NCI-H2029 treated with DMSO at 0.1 percent for 48 hours (cell line): ENCODE data around the gene CNGB1.
"Not testable (repeated sequence)": the region's sequence is repeated elsewhere in the genome, so short reads cannot be mapped to it uniquely, and the experiment has no call there.

Experiments
- DNase-seq: peaks from one replicate; lab custom pipeline; 2025; lab: John Stamatoyannopoulos, UW

Gene CNGB1

DNA sequence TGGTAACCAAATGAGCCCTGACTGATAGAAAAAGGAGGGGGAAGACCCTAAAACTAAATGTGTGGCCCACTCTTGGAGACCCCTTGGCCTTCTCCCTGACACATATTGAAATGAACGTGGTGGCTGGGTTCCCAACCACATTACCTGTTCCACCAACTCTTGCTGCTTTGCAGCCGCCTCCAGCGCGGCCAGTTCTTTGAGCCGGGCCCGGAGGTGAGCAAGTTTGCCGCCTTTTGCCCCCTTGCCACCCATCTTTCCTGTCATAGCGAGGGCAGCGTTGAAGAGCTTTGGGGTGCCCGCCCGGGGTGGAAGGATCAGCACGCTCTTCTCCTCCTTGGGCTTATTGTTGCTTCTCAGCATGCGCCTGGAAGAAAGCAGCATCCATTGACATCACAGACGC, 83.2 kb downstream of the CNGB1 start:
- DNase-seq: no peak

GRCh38 chr16:57886427-57886826, 84.5 kb downstream of the CNGB1 start:
- DNase-seq: no peak

GRCh38 chr16:57884655-57885133, 86.2 kb downstream of the CNGB1 start:
- DNase-seq: no peak

DNA sequence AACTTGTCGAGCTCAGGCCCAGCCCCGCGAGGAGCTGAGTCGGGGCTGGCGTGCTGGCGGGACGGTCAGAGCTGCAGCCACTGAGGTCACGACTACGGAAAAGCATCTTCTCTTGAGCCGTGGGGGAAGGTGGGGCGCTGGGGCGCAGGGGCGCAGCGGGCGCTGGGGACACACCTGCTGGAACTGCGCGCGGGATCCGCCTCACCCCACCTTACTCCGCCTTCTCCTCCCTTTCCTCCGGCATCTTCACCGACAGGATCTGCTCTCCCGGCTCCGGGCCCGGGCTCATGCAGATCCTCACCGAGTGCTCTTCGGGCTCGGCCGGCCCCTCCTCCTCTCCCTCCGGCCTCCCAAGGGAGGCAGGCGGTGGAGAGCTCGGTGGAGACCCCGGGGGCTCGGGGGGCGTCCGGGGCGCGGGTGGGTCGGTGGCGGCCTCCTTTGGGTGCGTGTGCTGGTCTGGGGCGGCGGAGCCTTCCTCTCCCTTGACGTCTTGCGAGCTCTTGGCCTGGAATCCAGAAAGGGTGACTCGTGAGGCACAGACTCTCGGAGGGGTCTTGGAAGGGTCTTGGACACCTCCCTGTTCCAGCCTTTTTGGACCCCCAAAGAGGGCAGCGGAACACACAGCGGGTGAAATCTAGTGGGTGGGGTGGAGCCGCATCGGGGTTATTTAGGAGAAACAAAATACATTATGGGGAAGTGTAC, 86.8 kb downstream of the CNGB1 start:
- no peak for DNase-seq

GRCh38 chr16:57883480-57883879, 87.4 kb downstream of the CNGB1 start:
- DNase-seq: no peak

DNA sequence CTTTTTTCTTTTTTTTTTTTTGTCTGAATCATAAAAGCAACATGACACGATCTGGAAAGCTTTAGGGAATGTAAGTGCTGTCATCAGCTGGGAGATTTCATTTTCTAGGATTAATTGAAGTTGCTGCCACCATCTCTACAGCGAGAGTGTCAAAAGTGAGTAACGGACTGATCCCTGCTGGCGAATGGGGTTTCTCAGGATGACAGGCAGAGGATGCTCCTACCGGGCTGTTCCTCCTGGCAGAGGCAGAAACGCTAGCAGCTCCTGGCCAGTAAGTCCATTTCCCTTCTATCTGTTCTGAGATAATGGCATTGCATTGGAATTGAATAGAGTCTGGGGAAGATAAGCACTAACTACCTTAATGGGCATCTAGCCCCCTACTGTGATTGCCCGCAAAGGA, 88.1 kb downstream of the CNGB1 start:
- DNase-seq: no peak

GRCh38 chr16:57882206-57882605, 88.7 kb downstream of the CNGB1 start:
- no peak for DNase-seq

GRCh38 chr16:57878586-57878985, 92.3 kb downstream of the CNGB1 start:
- DNase-seq: no peak

GRCh38 chr16:57876210-57876609, 94.7 kb downstream of the CNGB1 start:
- DNase-seq: no peak

GRCh38 chr16:57875347-57875746, 95.6 kb downstream of the CNGB1 start:
- DNase-seq: no peak

DNA sequence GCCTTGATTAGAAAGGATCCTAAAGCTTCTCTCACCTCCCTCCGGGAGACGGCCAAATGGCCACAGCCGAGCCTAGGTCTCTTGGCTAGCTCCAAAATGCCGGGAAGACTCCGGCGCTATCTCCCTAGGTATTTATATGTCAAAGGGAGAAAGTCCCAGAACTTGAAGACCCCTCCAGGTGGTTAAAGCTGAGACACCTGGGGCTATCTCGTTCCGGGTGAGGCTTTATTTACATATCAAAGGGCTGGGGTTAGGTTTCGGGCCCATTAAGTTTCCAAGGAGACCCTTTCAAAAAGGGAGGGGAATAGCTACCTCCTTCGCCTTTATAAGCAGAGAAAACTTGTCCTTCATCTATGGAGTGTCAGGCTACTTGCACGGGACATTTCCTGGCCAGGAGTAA, 97.7 kb downstream of the CNGB1 start:
- no peak for DNase-seq

- not testable (repeated sequence) for DNase-seq
These were observed 98.2 kb downstream of the CNGB1 start for GRCh38 chr16:57872764-57873163.

DNA sequence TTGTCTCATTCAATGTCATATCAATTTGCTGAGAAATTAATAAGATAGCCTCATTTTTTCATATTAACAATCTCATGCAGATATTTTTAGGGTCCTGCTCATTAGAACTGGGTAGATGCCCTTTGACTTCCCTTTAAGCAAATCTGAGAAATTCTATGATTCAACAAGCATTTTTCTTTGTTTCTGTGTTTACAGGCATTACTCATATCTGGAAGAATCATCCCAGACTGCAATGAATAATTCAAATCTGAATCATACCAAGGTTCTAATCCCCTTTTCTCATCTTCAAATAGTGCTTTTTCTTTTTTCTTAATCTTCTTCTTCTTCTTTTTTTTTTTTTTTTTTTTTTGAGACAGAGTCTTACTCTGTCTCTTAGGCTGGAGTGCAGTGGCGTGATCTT, 99.5 kb downstream of the CNGB1 start:
- DNase-seq: no peak

GRCh38 chr16:57870753-57871454, 100.0 kb downstream of the CNGB1 start:
- no peak for DNase-seq

DNA sequence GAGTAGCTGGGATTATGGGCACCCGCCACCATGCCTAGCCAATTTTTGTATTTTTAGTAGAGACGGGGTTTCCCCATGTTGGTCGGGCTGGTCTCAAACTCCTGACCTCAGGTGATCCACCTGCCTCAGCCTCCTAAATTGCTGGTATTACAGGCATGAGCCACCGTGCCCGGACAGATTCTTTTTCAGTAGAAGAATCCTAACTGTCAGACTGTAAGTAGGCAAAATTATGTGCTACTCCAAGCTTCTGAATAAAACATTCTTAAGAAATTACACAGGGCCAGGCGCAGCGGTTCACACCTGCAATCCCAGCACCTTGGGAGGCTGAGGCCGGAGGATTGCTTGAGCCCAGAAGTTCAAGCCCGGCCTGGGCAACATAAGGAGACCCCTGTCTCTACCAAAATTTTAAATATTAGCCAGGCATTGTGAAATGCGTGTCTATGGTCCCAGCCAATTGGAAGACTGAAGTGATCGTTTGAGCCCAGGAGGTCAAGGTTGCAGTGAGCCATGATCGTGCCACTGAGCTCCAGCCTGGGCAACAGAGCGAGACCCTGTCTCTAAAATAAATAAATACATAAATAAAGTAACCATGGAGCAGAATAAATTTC, 101.9 kb downstream of the CNGB1 start:
- DNase-seq: no peak

DNA sequence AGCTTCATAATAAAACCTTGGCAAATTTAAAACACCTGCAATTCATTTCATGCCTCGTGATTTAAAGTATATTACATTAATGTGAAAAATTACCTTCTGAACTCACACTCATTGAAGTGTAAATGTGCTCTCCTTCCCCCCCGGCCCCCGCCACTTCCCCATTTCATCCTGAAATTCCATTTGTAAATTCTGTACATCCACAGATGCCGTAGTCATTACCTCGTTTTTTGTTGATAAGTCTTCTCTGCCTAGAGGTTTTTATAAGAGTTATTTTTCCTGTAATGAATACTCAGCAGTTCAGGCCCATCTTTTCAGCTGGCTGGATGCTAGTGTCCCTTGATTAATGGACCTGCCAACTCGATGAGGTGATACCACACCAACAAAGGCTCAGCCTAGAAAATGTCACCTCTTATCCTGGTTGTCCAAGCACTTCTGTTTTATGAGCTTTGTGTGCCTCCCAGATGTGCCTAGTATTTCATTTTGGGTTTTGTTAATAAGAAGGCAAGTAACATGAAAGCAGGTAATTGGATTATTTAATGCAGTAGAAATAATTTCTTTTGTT, 103.8 kb downstream of the CNGB1 start:
- peak; percentile 34 for DNase-seq

DNA sequence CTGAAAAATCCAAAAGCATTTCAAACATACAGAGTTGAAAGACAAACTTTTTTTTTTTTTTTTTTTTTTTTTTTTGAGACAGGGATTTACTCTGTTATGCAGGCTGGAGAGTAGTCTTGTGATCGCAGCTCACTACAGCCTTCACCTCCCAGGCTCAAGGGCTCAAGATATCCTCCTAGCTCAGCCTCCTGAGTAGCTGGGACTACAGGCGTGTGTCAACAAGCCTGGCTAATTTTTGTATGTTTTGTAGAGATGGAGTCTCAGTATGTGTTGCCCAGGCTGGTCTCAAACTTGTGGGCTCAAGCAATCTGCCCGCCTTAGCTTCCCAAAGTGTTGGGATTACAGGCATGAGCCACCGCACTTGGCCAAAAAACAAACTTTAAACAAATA, 104.4 kb downstream of the CNGB1 start:
- DNase-seq: no peak

DNA sequence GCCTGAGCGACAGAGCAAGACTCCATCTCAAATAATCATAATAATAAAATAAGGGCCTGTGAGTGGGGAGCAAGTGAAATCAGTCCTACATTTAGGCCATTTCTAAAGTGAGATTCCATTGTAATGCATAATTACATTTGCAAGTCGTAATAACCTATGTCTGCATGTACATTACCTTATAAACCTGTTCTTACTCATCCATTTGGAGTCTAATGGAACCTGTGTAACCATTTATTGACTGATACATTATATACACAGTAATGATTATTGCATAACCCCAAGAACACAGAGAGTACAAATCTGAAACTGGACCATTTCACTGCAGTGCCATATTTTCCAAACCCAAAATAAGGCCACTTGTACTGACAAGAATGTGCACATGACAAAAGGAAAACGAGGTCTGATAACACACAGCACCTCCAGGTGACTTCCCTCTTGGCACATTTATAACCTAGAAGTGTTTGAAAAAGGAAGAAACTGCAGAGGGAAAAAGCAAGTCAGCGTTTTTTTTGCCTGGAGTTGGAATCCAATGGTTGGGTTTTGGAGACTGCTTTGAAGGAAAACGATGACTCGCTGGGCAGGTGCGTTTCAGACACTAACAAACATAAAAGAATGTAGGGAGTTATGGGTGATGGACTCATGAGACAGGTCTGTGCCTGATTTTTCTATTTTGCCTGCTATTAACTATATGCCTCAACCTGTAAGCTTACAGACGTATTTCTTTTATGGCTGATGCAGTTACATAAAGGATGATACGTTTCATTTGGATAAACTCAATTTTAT, 105.0 kb downstream of the CNGB1 start:
- DNase-seq: peak; percentile 10

DNA sequence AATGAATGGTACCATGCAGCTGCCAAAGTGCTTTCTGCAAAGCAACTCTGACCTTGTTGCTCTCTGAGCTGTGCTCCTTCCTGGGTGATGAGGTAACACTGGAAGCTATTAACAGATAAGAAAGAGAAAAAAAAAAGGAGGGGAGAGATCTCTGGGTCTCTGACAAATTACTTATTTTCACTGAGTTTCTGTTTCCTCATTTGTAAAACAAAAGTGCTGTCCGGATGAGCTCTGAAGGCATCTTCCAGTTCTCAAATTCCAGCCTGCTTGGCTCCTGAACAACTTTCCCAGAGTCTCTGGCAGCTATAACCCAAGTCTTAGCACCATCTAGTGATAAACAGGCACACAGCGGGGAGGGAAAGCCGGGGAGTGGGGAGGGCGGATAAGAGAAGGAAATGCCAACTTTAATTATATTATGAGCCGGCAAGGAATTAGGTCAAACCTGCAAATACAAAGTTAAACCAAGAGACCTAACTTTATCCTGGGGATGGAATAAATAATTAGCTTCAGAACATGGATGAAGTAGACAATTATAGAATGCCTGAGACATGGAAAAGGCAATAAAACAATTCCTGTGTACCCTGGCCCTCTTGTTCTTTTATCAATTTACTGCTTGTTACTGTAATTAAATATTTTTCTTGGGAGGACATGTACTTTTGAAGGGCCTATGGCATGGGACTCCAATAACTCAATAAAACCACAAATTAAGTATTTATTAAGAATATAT, 107.3 kb downstream of the CNGB1 start:
- peak; percentile 43 for DNase-seq

DNA sequence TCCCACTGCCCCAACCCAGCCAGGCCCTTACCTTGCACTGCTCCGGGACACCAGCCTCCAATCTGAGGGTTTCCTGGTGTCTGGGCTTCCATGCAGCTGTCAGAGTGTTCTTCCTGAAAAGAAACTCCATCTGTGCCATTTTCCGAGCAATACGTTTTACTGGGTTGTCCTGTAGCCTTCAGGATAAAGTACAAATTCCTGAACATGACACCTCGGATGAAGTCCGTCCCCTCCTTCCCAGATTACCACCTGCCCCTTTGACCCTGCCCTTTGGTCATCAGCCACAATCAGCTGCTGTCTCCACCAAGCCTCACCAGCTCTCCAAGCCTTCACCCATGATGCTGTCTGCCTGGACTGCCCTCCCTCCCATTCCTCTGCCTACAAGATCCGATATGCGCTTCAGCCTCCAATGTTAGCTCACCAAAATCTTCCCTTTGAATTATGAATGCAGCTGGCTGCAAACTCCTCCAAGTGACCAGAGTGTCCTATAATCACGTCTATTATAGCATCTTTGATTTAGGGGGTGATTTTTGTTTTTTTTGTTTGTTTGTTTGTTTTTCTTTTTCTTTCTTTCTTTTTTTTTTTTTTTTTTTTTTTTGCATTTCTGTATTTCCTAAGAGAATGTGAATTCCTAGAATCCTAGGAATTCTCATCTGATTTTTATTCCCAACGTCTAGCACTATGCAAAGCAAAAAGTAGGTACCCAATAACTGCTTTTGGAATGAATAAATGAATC, 108.1 kb downstream of the CNGB1 start:
- no peak for DNase-seq

DNA sequence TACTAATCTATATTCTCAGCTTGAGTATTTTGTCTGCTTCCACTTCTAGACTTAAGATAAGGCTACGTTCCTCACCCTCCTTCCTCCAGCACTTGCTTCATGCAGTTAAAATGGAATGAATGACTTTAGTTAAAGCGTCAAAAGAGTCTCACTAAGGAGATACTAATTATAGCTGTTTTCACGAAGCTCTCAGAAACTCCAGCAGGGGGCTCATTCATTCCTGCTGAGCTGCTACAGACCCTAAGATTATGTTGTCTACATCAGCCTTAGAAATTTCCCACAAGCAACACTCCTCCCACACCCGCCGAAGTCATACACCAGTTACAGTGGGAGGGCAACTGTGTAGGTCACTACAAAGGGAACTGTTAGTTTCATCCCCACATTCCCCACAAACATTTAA, 111.6 kb downstream of the CNGB1 start:
- no peak for DNase-seq
